ENCODE measurements around the gene PROKR1. TPM values are rescaled to one million over a fixed set of nuclear protein-coding genes. Genes with fewer than 3 reads are reported as not detected.

Gene PROKR1
- total RNA-seq, 2 experiments from 2014 or later = not detected

- no peak overlapping the region for H3K27ac ChIP-seq (ENCODE audit: low read depth in 1 of 2, low read length in 2 of 2)
- ATAC-seq (ENCODE audit: poor library complexity) = no peak
- no peaks in the 10 kb centered on the region for H3K36me3 Mint-ChIP-seq (ENCODE audit: low read depth)
- TF ChIP-seq, protein P1, sequence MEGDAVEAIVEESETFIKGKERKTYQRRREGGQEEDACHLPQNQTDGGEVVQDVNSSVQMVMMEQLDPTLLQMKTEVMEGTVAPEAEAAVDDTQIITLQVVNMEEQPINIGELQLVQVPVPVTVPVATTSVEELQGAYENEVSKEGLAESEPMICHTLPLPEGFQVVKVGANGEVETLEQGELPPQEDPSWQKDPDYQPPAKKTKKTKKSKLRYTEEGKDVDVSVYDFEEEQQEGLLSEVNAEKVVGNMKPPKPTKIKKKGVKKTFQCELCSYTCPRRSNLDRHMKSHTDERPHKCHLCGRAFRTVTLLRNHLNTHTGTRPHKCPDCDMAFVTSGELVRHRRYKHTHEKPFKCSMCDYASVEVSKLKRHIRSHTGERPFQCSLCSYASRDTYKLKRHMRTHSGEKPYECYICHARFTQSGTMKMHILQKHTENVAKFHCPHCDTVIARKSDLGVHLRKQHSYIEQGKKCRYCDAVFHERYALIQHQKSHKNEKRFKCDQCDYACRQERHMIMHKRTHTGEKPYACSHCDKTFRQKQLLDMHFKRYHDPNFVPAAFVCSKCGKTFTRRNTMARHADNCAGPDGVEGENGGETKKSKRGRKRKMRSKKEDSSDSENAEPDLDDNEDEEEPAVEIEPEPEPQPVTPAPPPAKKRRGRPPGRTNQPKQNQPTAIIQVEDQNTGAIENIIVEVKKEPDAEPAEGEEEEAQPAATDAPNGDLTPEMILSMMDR (IDR thresholded peaks at IDR 0.05) = no peak
- H3K27ac Mint-ChIP-seq = no peak overlapping the region
- no peaks in the 10 kb centered on the region for H3K4me1 Mint-ChIP-seq (ENCODE audit: low read depth)
- H3K4me3 ChIP-seq (ENCODE audit: low read length) = no peak overlapping the region
- CTCF ChIA-PET = no interaction called here
- no peaks in the 10 kb centered on the region for H3K4me1 ChIP-seq (ENCODE audit: insufficient read depth, low read length)
- no peak overlapping the region for H3K4me3 Mint-ChIP-seq
- POLR2A ChIA-PET = no interaction called here
- no peaks in the 10 kb centered on the region for H3K9me3 ChIP-seq (ENCODE audit: control insufficient read depth in 1 of 2, insufficient read depth in 1 of 2, low read length in 2 of 2)
- intact Hi-C loops (cut with DNase I, micrococcal nuclease) = no loop called here
- no peaks in the 10 kb centered on the region for H3K36me3 ChIP-seq (ENCODE audit: insufficient read depth, low read length)
- H3K9me3 Mint-ChIP-seq = peaks cover 3% of the 10 kb centered on the region
- no peak for DNase-seq
- H3K27me3 ChIP-seq (ENCODE audit: control insufficient read depth in 1 of 2, insufficient read depth in 2 of 2, low read length in 2 of 2) = peaks cover 0 to 11% of the 10 kb centered on the region in 2 experiments
- H3K27me3 Mint-ChIP-seq = peaks cover 17% of the 10 kb centered on the region
Observed at GRCh38 chr2:68662466-68662865, 19.1 kb downstream of the PROKR1 start.

GRCh38 chr2:68663371-68664156 is 20.2 kb downstream of the PROKR1 start:
- no peak overlapping the region for H3K27ac Mint-ChIP-seq
- H3K4me1 Mint-ChIP-seq (ENCODE audit: low read depth) = no peaks in the 10 kb centered on the region
- Histone ChIP-seq H3K4me3 (ENCODE audit: low read length) (no peak overlapping the region), H3K9me3 (ENCODE audit: control insufficient read depth in 1 of 2, insufficient read depth in 1 of 2, low read length in 2 of 2) (no peaks in the 10 kb centered on the region), H3K36me3 (ENCODE audit: insufficient read depth, low read length) (no peaks in the 10 kb centered on the region), H3K27ac (ENCODE audit: low read depth in 1 of 2, low read length in 2 of 2) (no peak overlapping the region), H3K4me1 (ENCODE audit: insufficient read depth, low read length) (no peaks in the 10 kb centered on the region), H3K27me3 (ENCODE audit: control insufficient read depth in 1 of 2, insufficient read depth in 2 of 2, low read length in 2 of 2) (peaks cover 0 to 8% of the 10 kb centered on the region in 2 experiments)
- DNase-seq (no peak), ATAC-seq (ENCODE audit: poor library complexity) (no peak)
- H3K36me3 Mint-ChIP-seq (ENCODE audit: low read depth) = no peaks in the 10 kb centered on the region
- TF ChIP-seq, protein P1 (IDR thresholded peaks at IDR 0.05) = no peak
- no peak overlapping the region for H3K4me3 Mint-ChIP-seq
- H3K9me3 Mint-ChIP-seq = peaks cover 3% of the 10 kb centered on the region
- CTCF ChIA-PET = no interaction called here
- intact Hi-C loops (cut with DNase I, micrococcal nuclease) = no loop called here
- POLR2A ChIA-PET = no interaction called here
- peaks cover 12% of the 10 kb centered on the region for H3K27me3 Mint-ChIP-seq

- Histone ChIP-seq H3K9me3 (ENCODE audit: control insufficient read depth in 1 of 2, insufficient read depth in 1 of 2, low read length in 2 of 2) (no peaks in the 10 kb centered on the region), H3K36me3 (ENCODE audit: insufficient read depth, low read length) (no peaks in the 10 kb centered on the region), H3K4me1 (ENCODE audit: insufficient read depth, low read length) (no peaks in the 10 kb centered on the region), H3K27me3 (ENCODE audit: control insufficient read depth in 1 of 2, insufficient read depth in 2 of 2, low read length in 2 of 2) (peaks cover 0 to 5% of the 10 kb centered on the region in 2 experiments), H3K27ac (ENCODE audit: low read depth in 1 of 2, low read length in 2 of 2) (no peak overlapping the region), H3K4me3 (ENCODE audit: low read length) (no peak overlapping the region)
- intact Hi-C loops (cut with DNase I, micrococcal nuclease) = no loop called here
- Mint-ChIP-seq H3K27me3 (peaks cover 12% of the 10 kb centered on the region), H3K4me1 (ENCODE audit: low read depth) (no peaks in the 10 kb centered on the region), H3K4me3 (no peak overlapping the region), H3K36me3 (ENCODE audit: low read depth) (no peaks in the 10 kb centered on the region), H3K27ac (no peak overlapping the region), H3K9me3 (peaks cover 3% of the 10 kb centered on the region)
- DNase-seq (no peak), ATAC-seq (ENCODE audit: poor library complexity) (no peak)
- TF ChIP-seq, protein P1 (IDR thresholded peaks at IDR 0.05) = no peak
- POLR2A ChIA-PET = no interaction called here
- CTCF ChIA-PET = no interaction called here
Observed at GRCh38 chr2:68667371-68667770, 24.0 kb downstream of the PROKR1 start.
